Keratinocyte (primary cell): Measurements from ENCODE around the gene GOPC. TPM values are rescaled to one million over a fixed set of nuclear protein-coding genes. Genes with fewer than 3 reads are reported as not detected.

Experiments
- DNase-seq: peaks from one replicate; pipeline ENCODE4 v3.0.0-alpha.2; 2011; ENCODE audit warnings: low read depth, missing footprints, low spot score
- FAIRE-seq: peaks from 2 replicates; lab custom pipeline; 2011; peaks lifted over from hg19 to GRCh38; lab: Jason Lieb, UNC
- H2AFZ ChIP-seq: 2 replicates; pipeline ENCODE4 v1.6.0; 2012; ENCODE audit warnings: low read length, control low read depth, inconsistent platforms; ENCODE audit not compliant: control insufficient read depth
- H3K27ac ChIP-seq: 2 replicates; pipeline ENCODE4 v1.5.1; 2011; ENCODE audit warnings: low read length; ENCODE audit not compliant: control insufficient read depth, insufficient read depth
- H3K27me3 ChIP-seq: 3 replicates; pipeline ENCODE4 v1.6.0; 2011; ENCODE audit warnings: low read length; ENCODE audit not compliant: control insufficient read depth, insufficient read depth; ENCODE audit errors: extremely low read depth
- H3K36me3 ChIP-seq, 2 experiments: 2 replicates in 1 of 2; 3 replicates in 1 of 2; pipeline ENCODE4 v1.5.1; 2011; ENCODE audit warnings: low read length in 2 of 2, mild to moderate bottlenecking in 1 of 2; ENCODE audit not compliant: control insufficient read depth in 2 of 2, insufficient read depth in 2 of 2; ENCODE audit errors: extremely low read depth in 1 of 2
- H3K4me1 ChIP-seq: 3 replicates; pipeline ENCODE4 v1.5.1; 2011; ENCODE audit warnings: low read length; ENCODE audit not compliant: control insufficient read depth, insufficient read depth; ENCODE audit errors: extremely low read depth
- H3K4me2 ChIP-seq: 3 replicates; pipeline ENCODE4 v1.6.0; 2011; ENCODE audit warnings: low read depth, low read length; ENCODE audit not compliant: control insufficient read depth, insufficient read depth; ENCODE audit errors: extremely low read depth
- H3K4me3 ChIP-seq, 3 experiments: fragments of 200-600 bp in 1 of 3; sonication (generic) in 1 of 3; 2 replicates in 2 of 3; 3 replicates in 1 of 3; pipeline ENCODE4 v1.5.1; 2011 to 2016; ENCODE audit warnings: low read length in 3 of 3, mild to moderate bottlenecking in 3 of 3, control low read depth in 2 of 3, inconsistent platforms in 1 of 3, low read depth in 1 of 3, mixed read lengths in 1 of 3, mixed run types in 1 of 3, moderate library complexity in 1 of 3; ENCODE audit not compliant: control insufficient read depth in 2 of 3, insufficient read depth in 2 of 3; ENCODE audit errors: extremely low read depth in 1 of 3
- H3K79me2 ChIP-seq: 2 replicates; pipeline ENCODE4 v1.6.0; 2012; ENCODE audit warnings: low read length; ENCODE audit not compliant: control insufficient read depth, insufficient read depth
- H3K9ac ChIP-seq: 3 replicates; pipeline ENCODE4 v1.6.0; 2011; ENCODE audit warnings: low read length; ENCODE audit not compliant: control insufficient read depth, insufficient read depth; ENCODE audit errors: extremely low read depth
- H3K9me1 ChIP-seq: 3 replicates; pipeline ENCODE4 v1.6.0; 2011; ENCODE audit warnings: low read length; ENCODE audit not compliant: control insufficient read depth, insufficient read depth; ENCODE audit errors: extremely low read depth
- H3K9me3 ChIP-seq: 2 replicates; pipeline ENCODE4 v1.5.1; 2012; ENCODE audit warnings: low read depth, low read length; ENCODE audit not compliant: control insufficient read depth
- H4K20me1 ChIP-seq: 3 replicates; pipeline ENCODE4 v1.6.0; 2011; ENCODE audit warnings: low read length; ENCODE audit not compliant: control insufficient read depth, insufficient read depth; ENCODE audit errors: extremely low read depth
- EZH2 ChIP-seq: IDR thresholded peaks from one replicate; pipeline ENCODE4 v1.6.1; 2012; ENCODE audit warnings: inconsistent platforms, mild to moderate bottlenecking, low read length, moderate library complexity
- dilution Hi-C: fragments of 300-500 bp; cut with MboI; formaldehyde crosslinking; loops from one replicate; pipeline ENCODE4 v1.7.0; 2020; ENCODE audit warnings: low sequenced_read_pairs; ENCODE audit not compliant: extremely low pct_ligation_motif_present
- polyA plus RNA-seq, 5 experiments: library from polyadenylated mRNA; depleted of rRNA in 3 of 5; stranded (reverse) in 3 of 5; stranded (forward) in 1 of 5; unstranded in 1 of 5; fragments of >200 nt; gene quantifications; 1 replicate in 1 of 5; 2 replicates in 3 of 5; 3 replicates in 1 of 5; pipeline versions ENCODE4 v1.2.1 to v1.2.3, GENCODE V29; 2011 to 2012; ENCODE audit warnings: missing spikeins in 2 of 5, low read depth in 1 of 5, low replicate concordance in 1 of 5
- TF ChIP-seq, protein P1 (sequence below), 3 experiments: IDR thresholded peaks in 1 of 3; conservative IDR thresholded peaks in 1 of 3; optimal IDR thresholded peaks in 1 of 3; 2 replicates in 2 of 3; 3 replicates in 1 of 3; pipeline versions ENCODE3 to v1.5.1; 2011; ENCODE audit warnings: low read length in 3 of 3, mild to moderate bottlenecking in 3 of 3, moderate library complexity in 2 of 3, control low read depth in 1 of 3, inconsistent platforms in 1 of 3; ENCODE audit not compliant: insufficient read depth in 2 of 3; ENCODE audit errors: extremely low read depth in 1 of 3

GOPC gene
- polyA plus RNA-seq, 1 donor (not counting 4 experiments of a cell fraction or from before 2014, with no cell fraction given): 33.9 TPM

DNA sequence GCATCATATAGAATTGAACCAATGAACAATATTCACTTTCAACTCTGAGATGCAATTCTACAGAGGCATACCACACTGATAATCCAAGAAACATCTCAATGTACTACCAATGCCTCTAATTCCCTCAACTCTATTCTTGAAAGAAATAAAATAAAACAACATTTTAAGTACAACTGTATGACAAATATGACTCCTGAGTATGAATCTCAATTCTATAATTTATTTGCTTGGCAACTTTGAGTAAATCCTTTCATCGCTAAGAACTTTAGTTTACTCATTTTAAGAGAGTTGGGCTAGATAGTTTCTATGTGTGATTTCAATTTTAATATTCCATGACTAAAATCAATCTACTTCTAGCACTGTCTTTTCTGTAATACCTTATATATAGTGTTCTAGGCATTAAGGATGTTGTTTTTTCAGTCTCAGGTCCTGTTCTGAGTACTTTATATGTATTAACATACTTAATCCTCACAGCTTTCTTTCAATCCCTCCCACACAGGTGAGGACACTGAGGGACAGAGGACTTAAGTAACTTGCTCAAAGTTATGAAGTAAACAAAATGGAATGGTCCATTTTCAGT, 33.4 kb downstream of the GOPC start:
- DNase-seq (no peak), FAIRE-seq (no peak)
- dilution Hi-C loops: no loop called here
- no peak overlapping the region for H3K9ac ChIP-seq
- peaks cover 0 to 12% of the 10 kb centered on the region in 2 experiments for H3K36me3 ChIP-seq
- no peaks in the 10 kb centered on the region for H3K9me1 ChIP-seq
- H3K4me3 ChIP-seq: no peak overlapping the region
- no peaks in the 10 kb centered on the region for H3K27me3 ChIP-seq
- H3K9me3 ChIP-seq: no peaks in the 10 kb centered on the region
- no peak overlapping the region for H3K4me2 ChIP-seq
- TF ChIP-seq EZH2: no peak
- TF ChIP-seq, protein P1, sequence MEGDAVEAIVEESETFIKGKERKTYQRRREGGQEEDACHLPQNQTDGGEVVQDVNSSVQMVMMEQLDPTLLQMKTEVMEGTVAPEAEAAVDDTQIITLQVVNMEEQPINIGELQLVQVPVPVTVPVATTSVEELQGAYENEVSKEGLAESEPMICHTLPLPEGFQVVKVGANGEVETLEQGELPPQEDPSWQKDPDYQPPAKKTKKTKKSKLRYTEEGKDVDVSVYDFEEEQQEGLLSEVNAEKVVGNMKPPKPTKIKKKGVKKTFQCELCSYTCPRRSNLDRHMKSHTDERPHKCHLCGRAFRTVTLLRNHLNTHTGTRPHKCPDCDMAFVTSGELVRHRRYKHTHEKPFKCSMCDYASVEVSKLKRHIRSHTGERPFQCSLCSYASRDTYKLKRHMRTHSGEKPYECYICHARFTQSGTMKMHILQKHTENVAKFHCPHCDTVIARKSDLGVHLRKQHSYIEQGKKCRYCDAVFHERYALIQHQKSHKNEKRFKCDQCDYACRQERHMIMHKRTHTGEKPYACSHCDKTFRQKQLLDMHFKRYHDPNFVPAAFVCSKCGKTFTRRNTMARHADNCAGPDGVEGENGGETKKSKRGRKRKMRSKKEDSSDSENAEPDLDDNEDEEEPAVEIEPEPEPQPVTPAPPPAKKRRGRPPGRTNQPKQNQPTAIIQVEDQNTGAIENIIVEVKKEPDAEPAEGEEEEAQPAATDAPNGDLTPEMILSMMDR (optimal IDR thresholded peaks at IDR 0.05 in 1 of 3, IDR thresholded peaks at IDR 0.05 in 1 of 3, conservative IDR thresholded peaks at IDR 0.05 in 1 of 3; ENCODE audit: extremely low read depth in 1 of 3, insufficient read depth in 2 of 3, low read length in 3 of 3): no peak
- H2AFZ ChIP-seq: no peak overlapping the region
- H4K20me1 ChIP-seq: no peaks in the 10 kb centered on the region
- no peaks in the 10 kb centered on the region for H3K79me2 ChIP-seq
- no peaks in the 10 kb centered on the region for H3K4me1 ChIP-seq
- H3K27ac ChIP-seq: no peak overlapping the region

DNA sequence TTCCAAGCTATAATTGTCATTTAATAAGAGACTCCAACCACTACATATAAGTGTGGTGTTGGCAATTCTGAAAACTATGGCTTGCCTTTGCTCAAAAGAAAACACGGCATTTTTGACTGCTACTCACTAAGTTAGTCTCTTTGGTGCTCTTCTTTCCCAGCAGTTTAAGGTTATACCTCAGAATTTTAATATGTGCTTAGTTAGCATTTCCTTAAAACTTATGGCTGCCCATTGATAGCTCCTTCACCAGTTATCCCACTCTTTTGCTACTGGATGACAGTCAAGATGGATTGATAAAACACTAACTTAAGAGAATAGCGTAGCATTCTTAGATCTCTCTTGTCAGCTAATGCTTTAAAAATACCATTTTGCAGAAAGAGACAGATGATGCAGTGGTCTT, 34.1 kb downstream of the GOPC start:
- Histone ChIP-seq H3K27me3 (no peaks in the 10 kb centered on the region), H2AFZ (no peak overlapping the region), H3K9me1 (no peaks in the 10 kb centered on the region), H3K9ac (no peak overlapping the region), H3K79me2 (no peaks in the 10 kb centered on the region), H4K20me1 (no peaks in the 10 kb centered on the region), H3K36me3 (peaks cover 0 to 12% of the 10 kb centered on the region in 2 experiments), H3K4me1 (no peaks in the 10 kb centered on the region), H3K27ac (no peak overlapping the region), H3K9me3 (no peaks in the 10 kb centered on the region), H3K4me2 (no peak overlapping the region), H3K4me3 (no peak overlapping the region)
- TF ChIP-seq, protein P1 (optimal IDR thresholded peaks at IDR 0.05 in 1 of 3, IDR thresholded peaks at IDR 0.05 in 1 of 3, conservative IDR thresholded peaks at IDR 0.05 in 1 of 3; ENCODE audit: extremely low read depth in 1 of 3, insufficient read depth in 2 of 3, low read length in 3 of 3): no peak
- TF ChIP-seq EZH2: no peak
- dilution Hi-C loops: no loop called here
- DNase-seq (no peak), FAIRE-seq (no peak)
